ENCODE results near the gene ADAM10.
A peak's percentile ranks its signal among the peaks of the same experiment; 100 is the strongest.

The ADAM10 gene

DNA sequence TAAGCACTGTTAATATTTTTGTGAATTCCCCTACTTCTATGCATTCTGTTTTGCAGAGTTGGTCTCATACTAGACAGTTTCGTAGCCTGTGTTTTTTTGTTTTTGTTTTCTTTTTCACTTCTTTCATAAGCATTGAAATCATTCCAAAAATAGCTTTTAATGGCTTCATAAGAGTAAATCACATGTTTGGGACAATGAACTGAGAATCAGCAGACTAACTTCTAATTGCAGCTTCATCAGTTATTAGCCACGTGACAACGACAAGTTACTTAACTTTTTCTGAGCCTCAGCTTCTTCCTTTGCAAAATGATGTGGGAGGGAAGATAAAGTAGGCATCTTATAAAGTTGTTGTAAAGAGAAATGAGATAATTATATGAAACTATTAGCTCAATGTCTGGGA, 193.0 kb downstream of the ADAM10 start:
- TF ChIP-seq, protein P1, sequence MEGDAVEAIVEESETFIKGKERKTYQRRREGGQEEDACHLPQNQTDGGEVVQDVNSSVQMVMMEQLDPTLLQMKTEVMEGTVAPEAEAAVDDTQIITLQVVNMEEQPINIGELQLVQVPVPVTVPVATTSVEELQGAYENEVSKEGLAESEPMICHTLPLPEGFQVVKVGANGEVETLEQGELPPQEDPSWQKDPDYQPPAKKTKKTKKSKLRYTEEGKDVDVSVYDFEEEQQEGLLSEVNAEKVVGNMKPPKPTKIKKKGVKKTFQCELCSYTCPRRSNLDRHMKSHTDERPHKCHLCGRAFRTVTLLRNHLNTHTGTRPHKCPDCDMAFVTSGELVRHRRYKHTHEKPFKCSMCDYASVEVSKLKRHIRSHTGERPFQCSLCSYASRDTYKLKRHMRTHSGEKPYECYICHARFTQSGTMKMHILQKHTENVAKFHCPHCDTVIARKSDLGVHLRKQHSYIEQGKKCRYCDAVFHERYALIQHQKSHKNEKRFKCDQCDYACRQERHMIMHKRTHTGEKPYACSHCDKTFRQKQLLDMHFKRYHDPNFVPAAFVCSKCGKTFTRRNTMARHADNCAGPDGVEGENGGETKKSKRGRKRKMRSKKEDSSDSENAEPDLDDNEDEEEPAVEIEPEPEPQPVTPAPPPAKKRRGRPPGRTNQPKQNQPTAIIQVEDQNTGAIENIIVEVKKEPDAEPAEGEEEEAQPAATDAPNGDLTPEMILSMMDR (IDR thresholded peaks at IDR 0.05; ENCODE audit: low read length), result no peak
- TF ChIP-seq EZH2 (IDR thresholded peaks at IDR 0.05; ENCODE audit: borderline replicate concordance, low read length), result no peak
- Histone ChIP-seq H3K4me3 (ENCODE audit: low read depth, low read length, poor library complexity, severe bottlenecking) (no peak overlapping the region), H3K9me3 (ENCODE audit: low read length) (no peaks in the 10 kb centered on the region), H3K27me3 (ENCODE audit: insufficient read depth, low read length) (no peaks in the 10 kb centered on the region), H3K4me2 (ENCODE audit: low read length) (no peak overlapping the region), H2AFZ (ENCODE audit: low read length) (no peak overlapping the region), H3K27ac (ENCODE audit: low read depth, low read length, poor library complexity, severe bottlenecking) (peak overlapping the region; percentile 99), H3F3A (ENCODE audit: insufficient read depth, low read length) (peaks cover 11% of the 10 kb centered on the region; the same call in 1 of the 2 replicates), H3K9ac (ENCODE audit: low read length) (peak overlapping the region; percentile 78; the same call in 1 of the 2 replicates), H3K4me1 (ENCODE audit: insufficient read depth, low read length, severe bottlenecking) (peaks cover 54% of the 10 kb centered on the region), H3K9me2 (ENCODE audit: low read depth, low read length) (no peaks in the 10 kb centered on the region), H4K20me1 (ENCODE audit: insufficient read depth, low read length) (no peaks in the 10 kb centered on the region), H3K79me2 (ENCODE audit: insufficient read depth, low read length) (no peaks in the 10 kb centered on the region), H3K36me3 (ENCODE audit: insufficient read depth, low read length) (no peaks in the 10 kb centered on the region)

DNA sequence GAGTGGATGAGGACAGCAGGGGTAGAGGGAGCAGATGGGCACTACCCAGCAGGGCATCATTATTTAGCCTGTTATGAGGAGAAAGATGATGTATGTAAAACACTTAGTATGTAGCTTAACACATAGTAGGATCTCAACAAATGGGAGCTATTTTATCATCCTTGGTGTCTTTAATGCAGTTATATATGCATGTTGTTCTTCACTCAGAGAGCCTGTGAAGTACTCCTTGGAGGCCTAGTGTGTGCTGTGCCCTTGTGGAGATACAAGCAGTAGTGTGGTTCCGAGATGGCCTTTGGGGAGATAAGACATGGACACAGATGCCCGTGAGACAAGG, 193.5 kb downstream of the ADAM10 start:
- no peaks in the 10 kb centered on the region for H3K9me2 ChIP-seq (ENCODE audit: low read depth, low read length)
- H3K79me2 ChIP-seq (ENCODE audit: insufficient read depth, low read length), result no peaks in the 10 kb centered on the region
- TF ChIP-seq, protein P1 (IDR thresholded peaks at IDR 0.05; ENCODE audit: low read length), result no peak
- TF ChIP-seq EZH2 (IDR thresholded peaks at IDR 0.05; ENCODE audit: borderline replicate concordance, low read length), result no peak
- peaks cover 60% of the 10 kb centered on the region for H3K4me1 ChIP-seq (ENCODE audit: insufficient read depth, low read length, severe bottlenecking)
- peaks cover 13% of the 10 kb centered on the region; the same call in 1 of the 2 replicates for H3F3A ChIP-seq (ENCODE audit: insufficient read depth, low read length)
- no peaks in the 10 kb centered on the region for H3K36me3 ChIP-seq (ENCODE audit: insufficient read depth, low read length)
- no peak overlapping the region for H3K4me3 ChIP-seq (ENCODE audit: low read depth, low read length, poor library complexity, severe bottlenecking)
- no peaks in the 10 kb centered on the region for H3K27me3 ChIP-seq (ENCODE audit: insufficient read depth, low read length)
- H2AFZ ChIP-seq (ENCODE audit: low read length), result no peak overlapping the region
- H3K9me3 ChIP-seq (ENCODE audit: low read length), result no peaks in the 10 kb centered on the region
- H4K20me1 ChIP-seq (ENCODE audit: insufficient read depth, low read length), result no peaks in the 10 kb centered on the region
- peak overlapping the region; percentile 99 for H3K27ac ChIP-seq (ENCODE audit: low read depth, low read length, poor library complexity, severe bottlenecking)
- no peak overlapping the region for H3K4me2 ChIP-seq (ENCODE audit: low read length)
- H3K9ac ChIP-seq (ENCODE audit: low read length), result peak overlapping the region; percentile 78

DNA sequence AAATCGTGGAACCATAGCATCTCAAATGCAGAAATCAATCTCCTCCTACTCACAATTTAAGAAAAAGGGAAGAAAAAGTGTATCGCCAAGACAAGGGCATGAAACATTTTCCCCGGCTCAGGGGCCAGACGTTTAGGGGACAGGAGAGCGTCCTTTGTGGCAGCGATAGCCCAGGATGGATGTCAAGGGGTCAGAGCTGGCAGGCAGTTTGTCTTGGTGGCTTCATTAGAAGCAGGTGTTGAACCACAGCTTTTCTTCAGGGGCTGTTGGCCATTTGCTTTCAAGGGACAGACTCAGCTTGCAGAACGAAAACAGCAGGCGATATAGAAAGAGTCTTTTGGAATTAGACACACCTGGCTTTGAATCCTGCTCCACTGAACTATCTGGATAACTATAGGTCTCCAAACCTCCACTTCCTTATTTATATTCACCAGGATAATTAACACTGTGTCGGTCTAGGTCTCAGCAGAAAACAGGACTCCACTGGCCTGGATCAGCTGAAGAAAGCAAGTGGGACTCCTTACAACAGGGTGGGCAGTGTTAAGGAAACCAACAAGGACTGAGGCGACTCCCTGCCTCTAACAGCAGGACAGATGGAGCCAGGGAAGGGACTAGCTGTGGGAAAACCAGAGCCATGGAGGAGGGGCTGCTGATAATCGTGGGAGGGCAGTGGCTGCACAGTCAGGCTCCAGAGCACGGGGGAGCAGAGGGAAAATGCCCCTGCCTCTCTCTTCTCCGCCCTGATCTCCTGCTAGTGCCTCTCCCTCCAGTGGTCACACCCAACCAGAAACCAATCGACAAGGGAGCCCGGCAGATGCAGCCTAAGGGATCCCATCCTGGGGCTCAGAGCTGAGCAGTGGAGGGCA, 194.1 kb downstream of the ADAM10 start:
- Histone ChIP-seq H3K27me3 (ENCODE audit: insufficient read depth, low read length) (no peaks in the 10 kb centered on the region), H3K27ac (ENCODE audit: low read depth, low read length, poor library complexity, severe bottlenecking) (peak overlapping the region; percentile 99), H3F3A (ENCODE audit: insufficient read depth, low read length) (peaks cover 13% of the 10 kb centered on the region; the same call in 1 of the 2 replicates), H3K9ac (ENCODE audit: low read length) (peak overlapping the region; percentile 78), H3K79me2 (ENCODE audit: insufficient read depth, low read length) (no peaks in the 10 kb centered on the region), H3K4me1 (ENCODE audit: insufficient read depth, low read length, severe bottlenecking) (peaks cover 66% of the 10 kb centered on the region), H3K36me3 (ENCODE audit: insufficient read depth, low read length) (no peaks in the 10 kb centered on the region), H3K4me3 (ENCODE audit: low read depth, low read length, poor library complexity, severe bottlenecking) (no peak overlapping the region), H3K4me2 (ENCODE audit: low read length) (peak overlapping the region; percentile 46), H4K20me1 (ENCODE audit: insufficient read depth, low read length) (no peaks in the 10 kb centered on the region), H2AFZ (ENCODE audit: low read length) (no peak overlapping the region), H3K9me2 (ENCODE audit: low read depth, low read length) (no peaks in the 10 kb centered on the region), H3K9me3 (ENCODE audit: low read length) (no peaks in the 10 kb centered on the region)
- TF ChIP-seq, protein P1 (IDR thresholded peaks at IDR 0.05; ENCODE audit: low read length), result no peak
- TF ChIP-seq EZH2 (IDR thresholded peaks at IDR 0.05; ENCODE audit: borderline replicate concordance, low read length), result no peak

All from OCI-LY1 (cell line).